Muscle layer of colon (tissue), 2 donors: ENCODE results near the gene NENF.

Source experiments
- H3K27ac ChIP-seq: one replicate; pipeline ENCODE4 v1.7.0; 2013; ENCODE audit warnings: low read depth, mild to moderate bottlenecking, low read length, moderate library complexity
- H3K27me3 ChIP-seq, 2 donors: one replicate each; pipeline ENCODE4 v1.7.0; 2013; ENCODE audit warnings: low read length in 2 of 2, mild to moderate bottlenecking in 2 of 2; ENCODE audit not compliant: insufficient read depth in 2 of 2, control insufficient read depth in 1 of 2
- H3K36me3 ChIP-seq: one replicate; pipeline ENCODE4 v1.7.0; 2013; ENCODE audit warnings: mild to moderate bottlenecking, low read length; ENCODE audit not compliant: insufficient read depth
- H3K4me1 ChIP-seq: one replicate; pipeline ENCODE4 v1.7.0; 2013; ENCODE audit warnings: mild to moderate bottlenecking, low read length; ENCODE audit not compliant: insufficient read depth
- H3K4me3 ChIP-seq, 2 donors: one replicate each; pipeline ENCODE4 v1.7.0; 2013; ENCODE audit warnings: low read length in 2 of 2, low read depth in 1 of 2, mild to moderate bottlenecking in 1 of 2, moderate library complexity in 1 of 2
- H3K9ac ChIP-seq: one replicate; pipeline ENCODE4 v1.7.0; 2013; ENCODE audit warnings: low read length
- H3K9me3 ChIP-seq: one replicate; pipeline ENCODE4 v1.7.0; 2013; ENCODE audit warnings: mild to moderate bottlenecking, low read length
- donor health status: abdominal sarcoma.
- donor health status: Adenocarcinoma of cecum.

The NENF gene

DNA sequence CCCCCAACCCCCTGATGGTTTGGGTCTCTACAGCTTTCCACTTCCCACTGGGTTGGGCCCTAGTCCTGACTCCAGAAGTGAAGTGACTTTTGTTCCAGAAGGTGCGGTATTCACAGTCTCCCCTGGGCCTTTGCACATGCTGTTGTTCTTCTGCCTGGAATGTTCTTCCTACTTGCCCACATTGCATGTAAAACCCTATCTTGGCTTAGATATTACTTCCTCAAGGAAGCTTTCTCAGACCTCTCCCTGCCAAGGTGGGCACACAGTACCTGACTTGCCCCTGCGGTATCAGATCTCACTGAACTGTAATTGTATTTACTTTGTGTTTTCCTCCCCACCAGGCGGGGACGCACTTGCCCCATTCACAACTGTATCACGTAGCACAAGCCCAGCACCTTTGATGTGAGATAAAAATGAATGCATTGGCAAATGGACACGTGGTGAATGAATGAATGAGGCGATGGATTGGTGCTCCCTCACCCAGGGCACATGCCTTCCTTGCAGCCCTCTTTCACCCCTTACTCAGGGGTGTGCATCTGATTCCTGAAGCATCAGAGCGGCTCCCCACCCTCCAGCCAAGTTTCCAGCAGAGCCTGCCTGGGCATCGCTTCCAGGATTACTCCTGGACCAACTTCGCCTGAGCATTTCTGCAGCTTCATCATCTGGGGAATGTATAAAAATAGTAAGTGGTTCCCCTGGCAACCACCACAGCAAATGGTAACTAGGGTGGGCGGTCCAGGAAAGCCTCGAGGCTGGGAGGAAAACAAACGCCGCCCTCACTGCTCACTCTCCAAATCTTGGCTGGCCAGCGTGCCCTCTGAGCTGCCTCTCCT lies 19.8 kb downstream of the NENF start:
- Histone ChIP-seq H3K36me3 (no peaks in the 10 kb centered on the region), H3K4me3 (no peak overlapping the region), H3K4me1 (peaks cover 16% of the 10 kb centered on the region), H3K27me3 (no peaks in the 10 kb centered on the region), H3K9me3 (no peaks in the 10 kb centered on the region), H3K9ac (no peak overlapping the region), H3K27ac (peak overlapping the region; percentile 24)

DNA sequence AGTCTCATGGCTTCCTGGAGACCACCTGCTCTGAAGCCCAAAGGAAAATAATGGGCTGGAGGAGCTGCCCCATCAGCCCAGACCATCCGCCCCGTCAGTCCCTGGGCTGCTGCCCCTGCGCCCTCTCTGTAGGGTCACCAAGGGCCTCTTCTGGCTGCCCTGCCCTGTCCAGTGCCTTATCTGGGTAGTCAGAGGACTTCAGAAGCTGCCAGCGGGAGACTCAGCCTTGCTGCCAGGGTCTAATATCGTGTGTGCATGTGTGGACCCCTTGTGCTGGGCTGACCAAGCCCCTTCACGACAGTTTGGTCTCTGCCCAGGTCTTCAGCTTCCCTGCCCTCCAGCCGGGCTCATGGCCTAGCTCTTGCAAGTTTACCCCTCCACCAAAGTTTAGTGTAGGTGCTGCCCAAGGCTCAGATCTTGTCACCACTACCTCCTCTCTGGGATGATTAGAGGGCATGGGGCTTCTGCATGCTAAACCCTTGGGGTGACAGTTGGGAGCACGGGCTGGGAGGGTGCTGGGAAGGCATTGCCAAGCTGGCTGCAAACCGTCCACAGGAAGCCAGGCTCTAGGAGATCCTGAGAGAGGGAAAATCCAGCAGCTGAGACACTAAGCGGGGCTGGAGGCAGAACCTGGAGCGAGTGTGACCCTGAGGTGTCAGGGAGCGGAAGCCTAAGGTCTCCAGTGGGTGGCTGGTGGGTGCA lies 20.6 kb downstream of the NENF start:
- Histone ChIP-seq H3K27me3 (no peaks in the 10 kb centered on the region), H3K36me3 (no peaks in the 10 kb centered on the region), H3K4me1 (peaks cover 16% of the 10 kb centered on the region), H3K4me3 (no peak overlapping the region), H3K9ac (no peak overlapping the region), H3K9me3 (no peaks in the 10 kb centered on the region), H3K27ac (peak overlapping the region; percentile 24)

DNA sequence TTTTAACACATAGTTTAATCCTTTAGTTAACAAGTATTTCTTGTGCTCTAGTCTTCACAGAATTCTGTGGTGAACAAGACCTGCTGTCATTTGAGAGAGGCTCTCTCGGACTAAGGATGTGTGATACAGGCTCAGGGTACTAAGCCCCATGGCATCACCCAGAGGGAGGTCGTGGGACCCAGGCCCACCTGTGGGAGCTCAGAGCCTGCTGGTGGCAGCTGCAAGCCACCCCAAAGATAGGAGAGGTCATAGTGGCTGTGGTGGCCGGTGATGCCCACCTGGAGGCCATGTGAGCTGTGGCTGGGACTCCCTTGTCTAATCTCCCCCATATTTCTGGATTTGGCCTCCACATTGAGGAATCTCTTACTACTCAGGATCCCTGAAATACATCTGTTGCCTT lies 22.0 kb downstream of the NENF start:
- H3K4me1 ChIP-seq = peaks cover 16% of the 10 kb centered on the region
- H3K9me3 ChIP-seq = no peaks in the 10 kb centered on the region
- no peaks in the 10 kb centered on the region for H3K27me3 ChIP-seq
- H3K27ac ChIP-seq = no peak overlapping the region
- no peaks in the 10 kb centered on the region for H3K36me3 ChIP-seq
- no peak overlapping the region for H3K9ac ChIP-seq
- no peak overlapping the region for H3K4me3 ChIP-seq

DNA sequence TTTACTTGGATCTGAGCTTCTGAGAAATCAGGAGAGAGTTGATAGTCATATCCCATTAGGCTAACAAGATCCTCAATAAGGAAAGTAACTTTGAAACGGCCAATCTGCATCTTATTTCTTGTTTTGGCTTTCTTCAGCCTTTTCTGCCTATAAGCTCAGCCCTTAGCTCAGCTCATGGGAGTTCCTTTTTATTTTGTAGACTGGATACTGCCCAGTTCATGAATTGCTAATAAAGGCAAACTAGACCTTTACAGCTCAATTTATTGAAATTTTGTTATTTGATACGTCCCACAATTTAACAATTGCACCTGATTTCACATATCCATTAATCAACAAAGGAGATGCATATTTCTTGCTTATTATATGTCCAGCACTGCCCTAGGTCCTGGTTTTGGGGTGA lies 22.7 kb downstream of the NENF start:
- H3K4me1 ChIP-seq = peaks cover 16% of the 10 kb centered on the region
- H3K9me3 ChIP-seq = no peaks in the 10 kb centered on the region
- no peak overlapping the region for H3K9ac ChIP-seq
- H3K27me3 ChIP-seq = no peaks in the 10 kb centered on the region
- H3K27ac ChIP-seq = no peak overlapping the region
- no peaks in the 10 kb centered on the region for H3K36me3 ChIP-seq
- H3K4me3 ChIP-seq = no peak overlapping the region

DNA sequence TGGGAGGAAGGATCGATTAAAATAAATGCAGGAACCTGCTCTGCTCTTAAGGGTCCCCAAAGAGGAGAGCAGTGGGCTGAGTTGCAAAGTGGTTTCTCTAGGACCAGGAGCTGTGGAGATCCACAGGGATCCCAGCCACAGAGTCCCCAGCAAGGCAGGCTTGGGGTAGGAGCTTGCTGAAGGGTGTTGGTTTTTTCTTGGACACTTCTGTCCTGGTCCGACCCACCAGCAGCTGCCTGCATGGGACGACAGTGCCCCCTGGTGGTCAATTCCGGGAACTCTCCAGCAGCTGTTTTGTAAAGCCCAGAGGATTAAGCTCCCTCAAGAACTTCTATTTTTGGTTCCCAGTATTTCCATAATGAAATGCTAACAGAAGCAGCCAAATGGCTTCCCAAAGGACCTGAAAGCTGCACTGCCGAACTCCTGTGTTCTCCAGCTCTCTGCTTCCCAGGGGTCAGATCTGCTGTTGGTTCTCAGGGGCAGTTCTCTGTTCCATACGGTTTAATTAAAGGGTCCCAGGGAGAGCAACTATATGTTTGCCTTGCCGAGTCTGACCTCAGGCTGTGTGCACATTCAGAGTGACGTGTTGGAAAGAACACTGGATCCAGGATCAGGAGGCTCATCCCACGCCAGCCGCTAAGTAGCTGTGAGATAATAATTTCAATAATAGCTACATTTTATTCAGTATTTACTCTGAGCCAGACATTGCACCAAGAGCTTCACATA lies 23.2 kb downstream of the NENF start:
- H3K4me1 ChIP-seq = peaks cover 16% of the 10 kb centered on the region
- no peak overlapping the region for H3K27ac ChIP-seq
- H3K4me3 ChIP-seq = no peak overlapping the region
- H3K36me3 ChIP-seq = no peaks in the 10 kb centered on the region
- H3K9ac ChIP-seq = no peak overlapping the region
- H3K27me3 ChIP-seq = no peaks in the 10 kb centered on the region
- H3K9me3 ChIP-seq = no peaks in the 10 kb centered on the region

DNA sequence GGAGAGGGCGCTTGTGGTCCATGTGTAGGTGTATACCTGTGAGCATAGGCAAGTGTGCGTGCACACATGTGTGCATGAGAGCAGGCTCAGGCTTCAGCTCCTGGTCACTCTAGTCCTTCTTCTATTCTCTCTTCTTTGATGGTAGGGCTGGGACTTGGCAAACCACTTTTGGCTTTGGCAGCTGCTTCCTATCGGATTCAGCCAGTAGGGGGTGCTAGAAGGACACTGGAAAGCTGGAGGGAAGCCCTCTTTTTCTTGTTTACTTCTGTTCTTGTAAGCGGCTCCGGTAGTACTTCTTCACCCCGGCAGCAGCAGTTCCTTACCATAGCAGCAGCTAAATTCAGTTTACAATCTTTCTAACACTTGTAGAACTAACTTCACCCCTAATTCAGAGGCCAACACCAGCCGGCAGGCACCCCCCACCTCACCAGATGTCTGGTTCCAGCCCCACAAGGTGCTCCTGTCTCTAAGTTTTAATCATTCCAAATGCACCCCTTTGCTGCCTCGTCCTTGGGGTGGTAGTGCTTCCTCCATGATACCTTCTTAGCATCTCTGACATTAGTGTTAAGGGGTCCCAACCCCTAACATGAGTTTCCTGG lies 25.1 kb downstream of the NENF start:
- Histone ChIP-seq H3K36me3 (no peaks in the 10 kb centered on the region), H3K4me1 (peaks cover 8% of the 10 kb centered on the region), H3K27me3 (no peaks in the 10 kb centered on the region), H3K27ac (no peak overlapping the region), H3K9me3 (no peaks in the 10 kb centered on the region), H3K9ac (no peak overlapping the region), H3K4me3 (no peak overlapping the region)

DNA sequence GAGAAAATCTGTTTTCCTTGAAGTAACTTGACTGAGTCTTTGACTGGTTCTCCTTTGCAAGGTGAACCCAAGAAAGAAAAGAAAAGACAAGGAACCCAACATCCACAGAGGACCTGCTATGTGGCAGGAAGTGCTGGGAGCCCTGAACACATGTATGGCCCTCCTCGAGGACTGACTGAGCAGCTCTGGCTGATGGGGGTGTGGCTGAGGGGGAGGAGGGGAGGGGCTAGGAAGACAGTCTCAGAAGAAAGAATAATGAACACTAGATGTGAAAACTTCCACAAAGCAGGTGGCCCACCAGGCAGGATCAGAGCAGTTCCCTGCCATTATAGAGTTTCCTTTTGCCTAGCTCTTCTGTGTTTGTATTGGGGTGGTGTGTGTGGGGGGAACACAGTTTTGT lies 26.1 kb downstream of the NENF start:
- Histone ChIP-seq H3K27ac (no peak overlapping the region), H3K4me3 (no peak overlapping the region)

DNA sequence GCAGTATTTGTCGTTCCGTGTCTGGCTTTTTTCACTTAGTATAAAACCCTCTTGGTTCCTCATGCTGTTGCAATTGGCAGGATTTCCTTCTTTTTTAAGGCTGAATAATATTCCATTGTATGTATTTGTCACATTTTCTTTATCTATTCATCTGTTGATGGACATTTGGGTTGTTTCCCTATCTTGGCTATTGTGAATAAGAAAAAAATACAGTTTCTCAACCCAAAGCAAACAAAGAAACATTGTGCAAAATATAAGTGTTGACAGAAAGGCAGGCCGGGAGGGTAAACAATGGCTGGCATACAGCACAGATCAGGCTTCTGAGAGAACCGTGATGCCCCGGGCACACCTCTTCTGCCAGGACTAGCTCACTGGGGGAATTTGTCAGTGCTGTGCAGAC lies 26.9 kb downstream of the NENF start:
- H3K4me1 ChIP-seq = no peaks in the 10 kb centered on the region
- no peaks in the 10 kb centered on the region for H3K9me3 ChIP-seq
- H3K27ac ChIP-seq = no peak overlapping the region

More for the DNA sequence above, 26.1 kb downstream of the NENF start:
- H3K9ac ChIP-seq = no peak overlapping the region
- no peaks in the 10 kb centered on the region for H3K4me1 ChIP-seq
- no peaks in the 10 kb centered on the region for H3K27me3 ChIP-seq
- H3K36me3 ChIP-seq = no peaks in the 10 kb centered on the region
- H3K9me3 ChIP-seq = no peaks in the 10 kb centered on the region

DNA sequence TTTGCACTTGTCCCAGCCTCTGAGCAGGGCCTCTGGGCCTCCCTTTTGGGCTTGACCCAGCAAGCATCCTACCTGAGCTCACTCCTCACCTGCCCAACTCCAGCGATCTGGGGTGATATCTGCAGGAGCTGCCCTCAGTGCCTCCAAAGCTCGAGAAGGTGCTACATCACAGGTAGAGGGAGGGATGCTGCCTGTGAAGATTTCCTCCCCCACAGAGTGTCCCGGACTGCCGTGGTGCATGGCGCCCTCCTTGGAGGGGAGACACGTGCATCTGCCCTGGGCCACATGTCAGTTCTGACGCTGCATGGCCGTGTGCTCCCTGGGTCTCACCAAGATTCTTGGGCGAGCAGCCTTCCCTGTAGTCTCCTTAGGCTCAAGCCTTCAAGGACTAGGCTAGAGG lies 27.7 kb downstream of the NENF start:
- Histone ChIP-seq H3K36me3 (no peaks in the 10 kb centered on the region), H3K9ac (no peak overlapping the region), H3K4me3 (no peak overlapping the region), H3K9me3 (no peaks in the 10 kb centered on the region), H3K27ac (no peak overlapping the region), H3K4me1 (no peaks in the 10 kb centered on the region), H3K27me3 (no peaks in the 10 kb centered on the region)

More for the DNA sequence above, 26.9 kb downstream of the NENF start:
- no peak overlapping the region for H3K9ac ChIP-seq
- H3K36me3 ChIP-seq = no peaks in the 10 kb centered on the region
- H3K4me3 ChIP-seq = no peak overlapping the region
- H3K27me3 ChIP-seq = no peaks in the 10 kb centered on the region

DNA sequence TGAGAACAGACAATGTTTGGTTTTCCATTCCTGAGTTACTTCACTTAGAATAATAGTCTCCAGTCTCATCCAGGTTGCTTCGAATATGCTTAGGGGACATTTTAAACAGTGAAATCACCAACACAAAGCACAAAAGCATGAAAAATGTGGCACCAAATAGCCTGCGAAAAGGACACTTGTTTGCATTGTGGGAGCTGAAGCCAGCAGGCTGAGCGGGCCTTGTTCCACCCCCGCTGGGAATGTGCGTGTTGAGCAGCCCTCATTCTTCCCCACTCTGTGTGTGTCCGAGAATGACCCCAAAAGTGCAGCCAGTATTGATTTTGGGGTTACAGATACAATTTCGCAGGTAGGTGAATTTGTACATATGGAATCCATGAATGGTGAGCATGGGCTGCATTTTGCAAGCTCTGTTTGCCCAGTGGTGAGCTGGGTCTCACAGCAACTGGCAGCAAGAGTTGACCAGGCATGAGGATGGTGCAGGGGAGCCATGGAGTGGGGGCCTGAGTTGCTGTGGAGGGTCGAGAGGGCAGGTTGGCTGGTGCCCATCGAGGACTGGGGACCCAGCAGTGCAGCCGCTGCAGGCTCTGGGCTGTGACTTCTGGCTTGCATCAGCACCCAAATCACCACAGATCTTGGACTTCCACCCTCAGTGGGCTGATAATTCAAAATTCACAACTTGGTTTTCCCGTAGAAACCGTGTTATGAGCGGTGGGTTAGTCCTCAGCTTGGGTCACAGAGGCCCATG lies 29.4 kb downstream of the NENF start:
- no peaks in the 10 kb centered on the region for H3K27me3 ChIP-seq
- no peak overlapping the region for H3K4me3 ChIP-seq
- H3K4me1 ChIP-seq = no peaks in the 10 kb centered on the region
- H3K36me3 ChIP-seq = no peaks in the 10 kb centered on the region
- H3K9ac ChIP-seq = no peak overlapping the region
- no peak overlapping the region for H3K27ac ChIP-seq
- H3K9me3 ChIP-seq = no peaks in the 10 kb centered on the region
